Skin epidermis (tissue), 12 donors: ENCODE data around the gene PCDHB16.
"Not testable (repeated sequence)": the region's sequence is repeated elsewhere in the genome, so short reads cannot be mapped to it uniquely, and the experiment has no call there.

ENCODE experiments used
- H3K27ac ChIP-seq, 21 experiments: fragments of 200-600 bp; sonication (generic) in 11 of 21; one replicate each; pipeline ENCODE4 v1.5.0; 2020; ENCODE audit warnings: mild to moderate bottlenecking in 3 of 21, inconsistent platforms in 2 of 21, moderate library complexity in 2 of 21
- H3K4me3 ChIP-seq, 7 experiments: fragments of 200-600 bp; sonication (generic) in 2 of 7; one replicate each; pipeline ENCODE4 v1.5.0; 2020; ENCODE audit warnings: inconsistent platforms in 2 of 7, mild to moderate bottlenecking in 2 of 7, moderate library complexity in 1 of 7

The PCDHB16 gene

DNA sequence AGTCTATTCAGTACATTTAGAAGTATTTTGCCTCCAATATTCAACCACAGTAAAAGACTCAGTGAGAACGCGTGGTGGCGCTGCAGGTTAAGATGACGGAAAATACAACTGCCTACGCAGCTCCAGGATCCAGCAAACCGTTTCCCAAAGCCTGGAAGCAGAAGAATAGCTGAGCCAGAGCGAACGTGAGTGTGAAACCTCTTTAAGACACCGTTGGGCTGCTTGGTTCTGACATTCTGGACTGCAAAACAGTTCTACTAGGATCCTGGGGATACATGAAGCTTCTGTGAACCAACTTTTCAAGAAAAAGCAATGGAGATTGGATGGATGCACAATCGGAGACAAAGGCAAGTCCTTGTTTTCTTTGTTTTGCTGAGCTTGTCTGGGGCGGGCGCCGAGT lies at the start of gene PCDHB16:
PCDHB16 (plus strand) TSS at position 140 of the 400 bp plus-strand sequence; CDS start at position 313, 173 bp downstream.
- Histone ChIP-seq H3K27ac (peak within 1 kb of the TSS in 2 of 21 experiments; percentile 38 to 53), H3K4me3 (peak within 1 kb of the TSS in 3 of 7 experiments; percentile 1 to 28 (median 10))

GRCh38 chr5:141135030-141135717 lies 47.0 kb upstream of the PCDHB16 start, which contains the start of gene PCDHB5:
PCDHB5 (plus strand) TSS chr5:141135206; CDS start chr5:141135435, 229 bp downstream.
- H3K27ac ChIP-seq = no peak within 1 kb of the TSS
- H3K4me3 ChIP-seq = peak within 1 kb of the TSS in 1 of 7 experiments; percentile 17

- no peak overlapping the region for H3K27ac ChIP-seq
- H3K4me3 ChIP-seq = peak overlapping the region in 1 of 7 experiments; percentile 17
Observed at GRCh38 chr5:141135718-141136266, 46.4 kb upstream of the PCDHB16 start.

- not testable (repeated sequence) for H3K27ac ChIP-seq
Observed at GRCh38 chr5:141137346-141137745, 44.8 kb upstream of the PCDHB16 start.

GRCh38 chr5:141149812-141150211 lies 32.4 kb upstream of the PCDHB16 start, which contains the start of gene PCDHB6:
PCDHB6 (plus strand) TSS chr5:141150057; CDS start chr5:141150258, 201 bp downstream.
- H3K27ac ChIP-seq = no peak within 1 kb of the TSS
- no peak within 1 kb of the TSS for H3K4me3 ChIP-seq

More at GRCh38 chr5:141137346-141137745, 44.8 kb upstream of the PCDHB16 start:
- not testable (repeated sequence) for H3K4me3 ChIP-seq

GRCh38 chr5:141150224-141150992 lies 31.8 kb upstream of the PCDHB16 start:
- no peak overlapping the region for H3K27ac ChIP-seq
- H3K4me3 ChIP-seq = no peak overlapping the region

- Histone ChIP-seq H3K27ac (no peak overlapping the region), H3K4me3 (no peak overlapping the region)
Observed at GRCh38 chr5:141150993-141151325, 31.2 kb upstream of the PCDHB16 start.

DNA sequence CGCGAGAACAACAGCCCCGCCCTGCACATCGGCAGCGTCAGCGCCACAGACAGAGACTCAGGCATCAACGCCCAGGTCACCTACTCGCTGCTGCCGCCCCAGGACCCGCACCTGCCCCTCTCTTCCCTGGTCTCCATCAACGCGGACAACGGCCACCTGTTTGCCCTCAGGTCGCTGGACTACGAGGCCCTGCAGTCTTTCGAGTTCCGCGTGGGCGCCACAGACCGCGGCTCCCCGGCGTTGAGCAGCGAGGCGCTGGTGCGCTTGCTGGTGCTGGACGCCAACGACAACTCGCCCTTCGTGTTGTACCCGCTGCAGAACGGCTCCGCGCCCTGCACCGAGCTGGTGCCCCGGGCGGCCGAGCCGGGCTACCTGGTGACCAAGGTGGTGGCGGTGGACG lies 30.6 kb upstream of the PCDHB16 start:
- H3K27ac ChIP-seq, H3K4me3 ChIP-seq: not testable (repeated sequence)

DNA sequence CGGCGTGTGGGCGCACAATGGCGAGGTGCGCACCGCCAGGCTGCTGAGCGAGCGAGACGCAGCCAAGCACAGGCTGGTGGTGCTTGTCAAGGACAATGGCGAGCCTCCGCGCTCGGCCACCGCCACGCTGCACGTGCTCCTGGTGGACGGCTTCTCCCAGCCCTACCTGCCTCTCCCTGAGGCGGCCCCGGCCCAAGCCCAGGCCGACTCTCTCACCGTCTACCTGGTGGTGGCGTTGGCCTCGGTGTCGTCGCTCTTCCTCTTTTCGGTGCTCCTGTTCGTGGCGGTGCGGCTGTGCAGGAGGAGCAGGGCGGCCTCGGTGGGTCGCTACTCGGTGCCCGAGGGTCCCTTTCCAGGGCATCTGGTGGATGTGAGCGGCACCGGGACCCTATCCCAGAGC lies 30.1 kb upstream of the PCDHB16 start:
- not testable (repeated sequence) for H3K4me3 ChIP-seq, H3K27ac ChIP-seq

DNA sequence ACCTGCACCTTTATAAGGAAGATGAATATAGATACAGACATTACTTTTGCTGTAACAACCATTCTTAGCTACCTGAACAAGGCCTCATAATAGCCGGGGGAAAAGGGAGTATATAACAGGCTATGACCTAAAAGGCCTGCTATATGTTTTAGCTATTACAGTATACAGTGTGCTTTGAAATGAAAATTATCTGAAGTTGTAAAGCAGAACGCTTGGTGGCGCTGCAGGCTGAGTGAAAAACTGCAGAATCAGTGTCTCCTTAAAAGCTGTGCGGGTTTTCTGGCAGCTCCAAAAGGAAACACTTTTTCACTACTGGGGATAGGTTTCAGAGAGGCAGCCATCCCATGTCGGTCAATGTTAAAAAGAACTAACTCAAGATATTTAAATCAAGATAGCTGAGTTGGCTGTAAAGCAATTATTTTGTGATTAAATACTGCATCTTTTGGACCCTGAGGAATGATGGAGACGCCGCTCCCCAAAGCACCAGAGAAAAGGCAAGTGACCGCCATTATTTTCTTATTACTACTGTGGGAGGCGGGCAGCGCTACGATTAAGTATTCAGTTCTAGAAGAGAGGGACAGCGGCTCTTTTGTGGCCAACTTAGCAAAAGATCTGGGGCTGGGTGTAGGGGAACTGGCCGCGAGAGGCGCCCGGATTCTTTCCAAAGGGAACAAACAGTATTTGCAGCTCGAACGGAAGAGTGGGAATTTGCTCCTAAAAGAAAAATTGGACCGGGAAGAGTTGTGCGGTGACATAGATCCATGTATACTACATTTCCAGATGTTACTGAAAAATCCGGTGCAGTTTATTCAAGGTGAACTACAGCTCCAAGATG lies 26.4 kb upstream of the PCDHB16 start:
- Histone ChIP-seq H3K4me3 (no peak overlapping the region), H3K27ac (no peak overlapping the region)

DNA sequence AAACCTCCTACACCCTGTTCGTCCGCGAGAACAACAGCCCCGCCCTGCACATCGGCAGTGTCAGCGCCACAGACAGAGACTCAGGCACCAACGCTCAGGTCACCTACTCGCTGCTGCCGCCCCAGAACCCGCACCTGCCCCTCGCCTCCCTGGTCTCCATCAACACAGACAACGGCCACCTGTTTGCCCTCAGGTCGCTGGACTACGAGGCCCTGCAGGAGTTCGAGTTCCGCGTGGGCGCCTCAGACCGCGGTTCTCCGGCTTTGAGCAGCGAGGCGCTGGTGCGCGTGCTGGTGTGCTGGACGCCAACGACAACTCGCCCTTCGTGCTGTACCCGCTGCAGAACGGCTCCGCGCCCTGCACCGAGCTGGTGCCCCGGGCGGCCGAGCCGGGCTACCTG lies 24.8 kb upstream of the PCDHB16 start:
- H3K27ac ChIP-seq, H3K4me3 ChIP-seq: not testable (repeated sequence)

- not testable (repeated sequence) for H3K27ac ChIP-seq
Observed at GRCh38 chr5:141157901-141158300, 24.3 kb upstream of the PCDHB16 start.

GRCh38 chr5:141172381-141173204 lies 9.6 kb upstream of the PCDHB16 start, which contains the start of gene PCDHB7:
PCDHB7 (plus strand) TSS chr5:141172644; CDS start chr5:141172836, 192 bp downstream.
- H3K27ac ChIP-seq = no peak within 1 kb of the TSS
- H3K4me3 ChIP-seq = peak within 1 kb of the TSS in 1 of 7 experiments; percentile 7

More at GRCh38 chr5:141157901-141158300, 24.3 kb upstream of the PCDHB16 start:
- not testable (repeated sequence) for H3K4me3 ChIP-seq

DNA sequence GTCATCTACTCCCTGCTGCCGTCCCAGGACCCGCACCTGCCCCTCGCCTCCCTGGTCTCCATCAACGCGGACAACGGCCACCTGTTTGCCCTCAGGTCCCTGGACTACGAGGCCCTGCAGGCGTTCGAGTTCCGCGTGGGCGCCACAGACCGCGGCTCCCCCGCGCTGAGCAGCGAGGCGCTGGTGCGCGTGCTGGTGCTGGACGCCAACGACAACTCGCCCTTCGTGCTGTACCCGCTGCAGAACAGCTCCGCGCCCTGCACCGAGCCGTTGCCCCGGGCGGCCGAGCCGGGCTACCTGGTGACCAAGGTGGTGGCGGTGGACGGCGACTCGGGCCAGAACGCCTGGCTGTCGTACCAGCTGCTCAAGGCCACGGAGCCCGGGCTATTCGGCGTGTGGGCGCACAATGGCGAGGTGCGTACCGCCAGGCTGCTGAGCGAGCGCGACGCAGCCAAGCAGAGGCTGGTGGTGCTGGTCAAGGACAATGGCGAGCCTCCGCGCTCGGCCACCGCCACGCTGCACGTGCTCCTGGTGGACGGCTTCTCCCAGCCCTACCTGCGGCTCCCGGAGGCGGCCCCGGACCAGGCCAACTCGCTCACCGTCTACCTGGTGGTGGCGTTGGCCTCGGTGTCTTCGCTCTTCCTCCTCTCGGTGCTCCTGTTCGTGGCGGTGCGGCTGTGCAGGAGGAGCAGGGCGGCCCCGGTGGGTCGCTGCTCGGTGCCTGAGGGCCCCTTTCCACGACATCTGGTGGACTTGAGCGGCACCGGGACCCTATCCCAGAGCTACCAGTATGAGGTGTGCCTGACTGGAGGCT lies 7.7 kb upstream of the PCDHB16 start:
- H3K27ac ChIP-seq, H3K4me3 ChIP-seq: not testable (repeated sequence)

GRCh38 chr5:141175933-141176332 lies 6.3 kb upstream of the PCDHB16 start:
- Histone ChIP-seq H3K4me3 (no peak overlapping the region), H3K27ac (no peak overlapping the region)

DNA sequence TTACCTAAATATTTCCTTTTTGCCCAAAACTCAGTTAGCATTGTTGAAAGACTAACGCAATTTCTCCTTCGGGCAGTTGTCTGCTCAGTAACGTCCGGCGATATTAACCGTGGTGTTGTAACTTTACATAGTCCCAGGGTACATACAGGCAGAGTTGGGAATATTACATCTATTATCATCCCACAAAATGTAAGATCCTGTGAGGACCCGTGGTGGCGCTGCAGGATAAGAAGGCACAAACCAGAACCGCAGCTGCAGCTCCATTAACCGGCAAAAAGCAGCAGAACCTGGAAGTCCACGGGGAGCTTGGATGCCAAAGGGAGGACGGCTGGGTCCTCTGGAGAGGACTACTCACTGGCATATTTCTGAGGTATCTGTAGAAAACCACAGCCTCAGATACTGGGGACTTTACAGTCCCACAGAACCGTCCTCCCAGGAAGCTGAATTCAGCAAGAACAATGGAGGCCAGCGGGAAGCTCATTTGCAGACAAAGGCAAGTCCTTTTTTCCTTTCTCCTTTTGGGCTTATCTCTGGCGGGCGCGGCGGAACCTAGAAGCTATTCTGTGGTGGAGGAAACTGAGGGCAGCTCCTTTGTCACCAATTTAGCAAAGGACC lies 4.5 kb upstream of the PCDHB16 start, which contains the start of gene PCDHB8:
PCDHB8 (plus strand) TSS at position 214 of the 615 bp plus-strand sequence; CDS start at position 459, 245 bp downstream.
- H3K27ac ChIP-seq, H3K4me3 ChIP-seq: not testable (repeated sequence)

DNA sequence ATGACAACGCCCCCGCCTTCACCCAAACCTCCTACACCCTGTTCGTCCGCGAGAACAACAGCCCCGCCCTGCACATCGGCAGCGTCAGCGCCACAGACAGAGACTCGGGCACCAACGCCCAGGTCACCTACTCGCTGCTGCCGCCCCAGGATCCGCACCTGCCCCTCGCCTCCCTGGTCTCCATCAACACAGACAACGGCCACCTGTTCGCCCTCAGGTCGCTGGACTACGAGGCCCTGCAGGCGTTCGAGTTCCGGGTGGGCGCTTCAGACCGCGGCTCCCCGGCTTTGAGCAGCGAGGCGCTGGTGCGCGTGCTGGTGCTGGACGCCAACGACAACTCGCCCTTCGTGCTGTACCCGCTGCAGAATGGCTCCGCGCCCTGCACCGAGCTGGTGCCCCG lies 2.8 kb upstream of the PCDHB16 start:
- H3K27ac ChIP-seq = not testable (repeated sequence)

More for the DNA sequence above, 2.8 kb upstream of the PCDHB16 start:
- not testable (repeated sequence) for H3K4me3 ChIP-seq
